A549 (cell line): ENCODE results near the gene IPO13. TPM values are rescaled to one million over a fixed set of nuclear protein-coding genes. Genes with fewer than 3 reads are reported as not detected.

ENCODE experiments used
- ATAC-seq, 2 experiments: fragments of 200-7000 bp in 1 of 2; fragments of >200 bp in 1 of 2; cut with Nextera tagmentation in 1 of 2; cut with Tn5 transposase in 1 of 2; 3 replicates each; pipeline versions ENCODE4 v1.8.0 to v1.9.1; 2018 to 2020; ENCODE audit warnings: mild to moderate bottlenecking in 1 of 2, moderate library complexity in 1 of 2
- CTCF ChIA-PET: fragments of 300-600 bp; sonication (Branson Sonifier 250); formaldehyde crosslinking; extraction: SDS; loops from one replicate; lab custom pipeline; 2021; ENCODE audit warnings: antibody characterized with exemption, inconsistent platforms; lab: Yijun Ruan, JAX
- POLR2A ChIA-PET: fragments of 350-600 bp; formaldehyde crosslinking; extraction: SDS; loops from one replicate; lab custom pipeline; 2021; ENCODE audit warnings: antibody characterized with exemption, inconsistent platforms; lab: Yijun Ruan, JAX
- DNase-seq, 2 experiments: peaks; one replicate each; pipeline versions ENCODE4 v3.0.0 to v3.0.0-alpha.2; 2011 to 2016; ENCODE audit warnings: low read depth in 1 of 2, low spot score in 1 of 2
- FAIRE-seq: peaks from 2 replicates; lab custom pipeline; 2011; peaks lifted over from hg19 to GRCh38; lab: Jason Lieb, UNC
- H3K27ac ChIP-seq, 2 experiments: fragments of >200 bp; sonication (Bioruptor Twin); formaldehyde crosslinking; 3 replicates each; pipeline ENCODE4 v1.5.1; 2016 to 2017
- H3K4me1 ChIP-seq: fragments of >200 bp; sonication (Bioruptor Twin); formaldehyde crosslinking; 3 replicates; pipeline ENCODE4 v1.6.1; 2016
- H3K4me2 ChIP-seq: fragments of >200 bp; sonication (Bioruptor Twin); formaldehyde crosslinking; 3 replicates; pipeline ENCODE4 v1.6.1; 2016
- H3K4me3 ChIP-seq: fragments of >200 bp; sonication (Bioruptor Twin); formaldehyde crosslinking; 3 replicates; pipeline ENCODE4 v1.5.1; 2016
- H3K9me3 ChIP-seq: fragments of >200 bp; sonication (Bioruptor Twin); formaldehyde crosslinking; 3 replicates; pipeline ENCODE4 v1.6.1; 2016
- BHLHE40 ChIP-seq: IDR thresholded peaks from 2 replicates; pipeline ENCODE4 v1.6.1; 2012; ENCODE audit warnings: low read depth, low read length, inconsistent platforms
- CEBPB ChIP-seq, 2 experiments: fragments of >200 bp in 1 of 2; sonication (Bioruptor Twin) in 1 of 2; formaldehyde crosslinking in 1 of 2; IDR thresholded peaks; 2 replicates each; pipeline ENCODE4 v1.6.1; 2012 to 2016
- CHD2 ChIP-seq: fragments of 150-350 bp; IDR thresholded peaks from 2 replicates; pipeline ENCODE4 v1.6.1; 2014; ENCODE audit warnings: low read length; ENCODE audit not compliant: partially characterized antibody
- CHD4 ChIP-seq: fragments of 200-600 bp; sonication (generic); IDR thresholded peaks from 2 replicates; pipeline ENCODE4 v1.6.1; 2016; ENCODE audit warnings: antibody characterized with exemption, mild to moderate bottlenecking, borderline replicate concordance
- EHF ChIP-seq: fragments of 250-450 bp; sonication (Bioruptor Pico); IDR thresholded peaks from 2 replicates; pipeline ENCODE4 v1.5.0; 2020; ENCODE audit warnings: mild to moderate bottlenecking
- EHMT2 ChIP-seq: fragments of 200-600 bp; sonication (generic); IDR thresholded peaks from 2 replicates; pipeline ENCODE4 v1.6.1; 2016; ENCODE audit warnings: antibody characterized with exemption, low read depth, mild to moderate bottlenecking, moderate library complexity
- EP300 ChIP-seq, 2 experiments: fragments of >200 bp; sonication (Bioruptor Twin); formaldehyde crosslinking; IDR thresholded peaks; 2 replicates in 1 of 2; 3 replicates in 1 of 2; pipeline ENCODE4 v1.6.1; 2016 to 2017
- ESRRA ChIP-seq: fragments of 150-350 bp; IDR thresholded peaks from 2 replicates; pipeline ENCODE4 v1.6.1; 2014; ENCODE audit warnings: mild to moderate bottlenecking, low read length, borderline replicate concordance
- FOSB ChIP-seq: fragments of 250-450 bp; sonication (Bioruptor Pico); IDR thresholded peaks from 2 replicates; pipeline ENCODE4 v1.5.0; 2020; ENCODE audit warnings: mild to moderate bottlenecking, moderate library complexity
- FOXS1 ChIP-seq: fragments of 250-450 bp; sonication (Bioruptor Pico); IDR thresholded peaks from 2 replicates; pipeline ENCODE4 v1.5.0; 2020; ENCODE audit warnings: mild to moderate bottlenecking, moderate library complexity
- HOXA7 ChIP-seq: fragments of 250-450 bp; sonication (Bioruptor Pico); IDR thresholded peaks from 2 replicates; pipeline ENCODE4 v1.5.0; 2020; ENCODE audit warnings: mild to moderate bottlenecking, moderate library complexity
- JUNB ChIP-seq: fragments of >200 bp; sonication (Bioruptor Twin); formaldehyde crosslinking; IDR thresholded peaks from 2 replicates; pipeline ENCODE4 v1.6.1; 2016
- KDM5A ChIP-seq: fragments of 200-600 bp; sonication (generic); IDR thresholded peaks from 2 replicates; pipeline ENCODE4 v1.6.1; 2016; ENCODE audit warnings: antibody characterized with exemption, mild to moderate bottlenecking
- MAFK ChIP-seq: fragments of 450-650 bp; IDR thresholded peaks from 2 replicates; pipeline ENCODE4 v1.6.1; 2014; ENCODE audit not compliant: partially characterized antibody
- MAZ ChIP-seq: fragments of 150-350 bp; IDR thresholded peaks from 2 replicates; pipeline ENCODE4 v1.6.1; 2014; ENCODE audit warnings: antibody characterized with exemption, low read depth, low read length, borderline replicate concordance
- NFE2L2 ChIP-seq: fragments of 150-350 bp; conservative IDR thresholded peaks from 2 replicates; pipeline ENCODE4 v1.6.1; 2014; ENCODE audit warnings: low read length
- NR3C1 ChIP-seq: fragments of >200 bp; sonication (Bioruptor Twin); formaldehyde crosslinking; IDR thresholded peaks from 3 replicates; pipeline ENCODE4 v1.6.1; 2017
- PHF8 ChIP-seq: fragments of 200-600 bp; sonication (generic); IDR thresholded peaks from 2 replicates; pipeline ENCODE4 v1.6.1; 2016; ENCODE audit warnings: low read depth, mild to moderate bottlenecking, antibody characterized with exemption, moderate library complexity, borderline replicate concordance
- RAD21 ChIP-seq, 2 experiments: fragments of >200 bp in 1 of 2; sonication (Bioruptor Twin) in 1 of 2; formaldehyde crosslinking in 1 of 2; IDR thresholded peaks in 1 of 2; conservative IDR thresholded peaks in 1 of 2; 2 replicates in 1 of 2; 3 replicates in 1 of 2; pipeline ENCODE4 v1.6.1; 2012 to 2018; ENCODE audit warnings: inconsistent platforms in 1 of 2
- RARB ChIP-seq: fragments of 250-450 bp; sonication (Bioruptor Pico); IDR thresholded peaks from 2 replicates; pipeline ENCODE4 v1.8.0; 2021; ENCODE audit warnings: mild to moderate bottlenecking, moderate library complexity
- SMC3 ChIP-seq: fragments of >200 bp; sonication (Bioruptor Twin); formaldehyde crosslinking; IDR thresholded peaks from 3 replicates; pipeline ENCODE4 v1.6.1; 2018; ENCODE audit warnings: inconsistent platforms
- SREBF2 ChIP-seq: fragments of 450-650 bp; IDR thresholded peaks from 2 replicates; pipeline ENCODE4 v1.6.1; 2014; ENCODE audit warnings: mild to moderate bottlenecking, moderate library complexity
- TFCP2L1 ChIP-seq: fragments of 250-450 bp; sonication (Bioruptor Pico); IDR thresholded peaks from 2 replicates; pipeline ENCODE4 v1.5.0; 2021; ENCODE audit warnings: mild to moderate bottlenecking
- TP53 ChIP-seq: fragments of 250-450 bp; sonication (Bioruptor Pico); IDR thresholded peaks from 2 replicates; pipeline ENCODE4 v1.5.0; 2021; ENCODE audit warnings: mild to moderate bottlenecking, moderate library complexity
- ZC3H11A ChIP-seq: fragments of 450-650 bp; IDR thresholded peaks from 2 replicates; pipeline ENCODE4 v1.6.1; 2014; ENCODE audit warnings: antibody characterized with exemption, mild to moderate bottlenecking
- ZNF302 ChIP-seq: fragments of 250-450 bp; sonication (Bioruptor Pico); IDR thresholded peaks from 2 replicates; pipeline ENCODE4 v1.9.0; 2021; ENCODE audit warnings: inconsistent platforms, mild to moderate bottlenecking, moderate library complexity
- WGBS: methylation state at CpG from one replicate; pipeline ENCODE4 v1.1.6; 2017; ENCODE audit errors: missing lambda C conversion rate; 5-methylcytosine and 5-hydroxymethylcytosine counted together
- polyA plus RNA-seq, 4 experiments: library from polyadenylated mRNA; depleted of rRNA in 3 of 4; stranded (reverse); fragments of >200 nt; fragmentation: RNase III in 1 of 4; extraction: RNeasy Plus Mini Kit Qiagen cat#74134 plus additional on column Dnase treatment in 1 of 4; gene quantifications; 2 replicates in 3 of 4; 3 replicates in 1 of 4; pipeline ENCODE4 v1.2.3, GENCODE V29; 2011 to 2017
- TF ChIP-seq, protein P1 (sequence below): fragments of 450-650 bp; IDR thresholded peaks from 2 replicates; pipeline ENCODE4 v1.6.1; 2014; ENCODE audit warnings: antibody characterized with exemption
- TF ChIP-seq, protein P2 (sequence below): fragments of 150-350 bp; IDR thresholded peaks from 2 replicates; pipeline ENCODE4 v1.6.1; 2014; ENCODE audit warnings: low read depth, mild to moderate bottlenecking, low read length
- TF ChIP-seq, protein P3 (sequence below): IDR thresholded peaks from 2 replicates; pipeline ENCODE4 v1.6.1; 2012

Gene IPO13
- polyA plus RNA-seq, 2 of the 4 experiments (the other 2 are of a cell fraction), result 8.1 to 15.8 TPM

DNA sequence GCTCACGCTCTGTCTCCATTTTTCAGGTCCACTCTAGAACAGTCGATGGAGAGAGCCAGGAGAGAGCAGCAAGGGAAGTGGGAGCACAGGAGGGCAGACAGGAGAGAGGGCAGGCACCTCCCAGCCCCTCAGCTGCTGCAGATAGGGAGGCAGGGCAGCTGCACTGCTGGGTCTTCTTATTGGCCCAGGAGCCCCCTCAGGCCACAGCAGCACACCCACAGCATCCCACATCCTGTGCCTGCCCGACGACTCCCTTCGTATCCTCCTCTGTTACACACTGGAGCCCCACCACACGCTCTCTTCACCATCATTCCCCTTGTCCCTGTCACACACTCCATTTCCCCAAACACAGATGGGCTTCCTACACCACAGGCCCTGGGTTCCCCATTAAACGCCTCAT is 26.8 kb upstream of the IPO13 start:
- no peak overlapping the region for H3K4me3 ChIP-seq
- H3K4me1 ChIP-seq, result peaks cover 18% of the 10 kb centered on the region
- no peak; a peak in 1 of 6 replicates for ATAC-seq
- CTCF ChIA-PET, result interaction anchor here (0.7 to 2.1 kb wide), 2 partner anchors 15 to 156 kb away, joined by 3 to 10 read pairs; partner anchors contain the start of gene ARTN
- DNase-seq, result no peak
- 91% methylated on average over 7 of the region's 7 CpGs for WGBS
- H3K9me3 ChIP-seq, result no peaks in the 10 kb centered on the region
- no peak overlapping the region for H3K4me2 ChIP-seq
- no peak overlapping the region for H3K27ac ChIP-seq
- TF ChIP-seq BHLHE40 (no peak), SMC3 (no peak), ESRRA (no peak), NFE2L2 (no peak), FOXS1 (CRISPR knock-in tag) (no peak), ZC3H11A (no peak), MAZ (no peak), JUNB (no peak), RARB (CRISPR knock-in tag) (no peak), EHMT2 (no peak), PHF8 (no peak), CHD2 (no peak), KDM5A (no peak), EP300 (IDR thresholded peaks at IDR 0.05) (no peak), EHF (CRISPR knock-in tag) (no peak), CEBPB (IDR thresholded peaks at IDR 0.05) (no peak)
- TF ChIP-seq, protein P1, sequence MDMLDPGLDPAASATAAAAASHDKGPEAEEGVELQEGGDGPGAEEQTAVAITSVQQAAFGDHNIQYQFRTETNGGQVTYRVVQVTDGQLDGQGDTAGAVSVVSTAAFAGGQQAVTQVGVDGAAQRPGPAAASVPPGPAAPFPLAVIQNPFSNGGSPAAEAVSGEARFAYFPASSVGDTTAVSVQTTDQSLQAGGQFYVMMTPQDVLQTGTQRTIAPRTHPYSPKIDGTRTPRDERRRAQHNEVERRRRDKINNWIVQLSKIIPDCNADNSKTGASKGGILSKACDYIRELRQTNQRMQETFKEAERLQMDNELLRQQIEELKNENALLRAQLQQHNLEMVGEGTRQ, result no peak
- TF ChIP-seq, protein P2, sequence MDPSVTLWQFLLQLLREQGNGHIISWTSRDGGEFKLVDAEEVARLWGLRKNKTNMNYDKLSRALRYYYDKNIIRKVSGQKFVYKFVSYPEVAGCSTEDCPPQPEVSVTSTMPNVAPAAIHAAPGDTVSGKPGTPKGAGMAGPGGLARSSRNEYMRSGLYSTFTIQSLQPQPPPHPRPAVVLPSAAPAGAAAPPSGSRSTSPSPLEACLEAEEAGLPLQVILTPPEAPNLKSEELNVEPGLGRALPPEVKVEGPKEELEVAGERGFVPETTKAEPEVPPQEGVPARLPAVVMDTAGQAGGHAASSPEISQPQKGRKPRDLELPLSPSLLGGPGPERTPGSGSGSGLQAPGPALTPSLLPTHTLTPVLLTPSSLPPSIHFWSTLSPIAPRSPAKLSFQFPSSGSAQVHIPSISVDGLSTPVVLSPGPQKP, result no peak
- POLR2A ChIA-PET, result no interaction called here
- no peak for FAIRE-seq

DNA sequence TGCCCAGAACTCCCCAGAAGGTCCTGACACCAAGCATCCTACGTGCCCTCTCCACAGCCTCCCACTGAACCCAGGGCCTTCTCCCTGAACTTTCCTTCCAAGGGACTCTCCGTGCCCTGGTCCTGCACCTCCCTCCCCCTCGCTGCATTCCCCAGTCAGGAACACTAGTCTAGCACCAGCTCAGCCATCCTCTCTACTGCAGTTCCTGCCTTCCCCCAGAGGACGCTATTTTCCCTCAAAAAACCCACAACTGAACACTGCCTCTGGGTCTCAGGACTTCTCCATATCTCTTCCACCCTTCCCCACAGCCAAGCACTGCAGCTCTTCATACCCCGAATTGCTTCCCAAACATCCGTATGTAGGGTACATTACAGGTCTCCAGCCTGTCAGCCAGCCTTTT is 25.7 kb upstream of the IPO13 start:
- DNase-seq, result no peak
- CTCF ChIA-PET, result interaction anchor here (0.7 to 2.1 kb wide), 3 partner anchors 13 to 157 kb away, joined by 4 to 10 read pairs (median 8); partner anchors contain the start of gene ARTN
- ATAC-seq, result peak in 1 of 2 experiments; percentile 17; a peak in 1 of 6 replicates

DNA sequence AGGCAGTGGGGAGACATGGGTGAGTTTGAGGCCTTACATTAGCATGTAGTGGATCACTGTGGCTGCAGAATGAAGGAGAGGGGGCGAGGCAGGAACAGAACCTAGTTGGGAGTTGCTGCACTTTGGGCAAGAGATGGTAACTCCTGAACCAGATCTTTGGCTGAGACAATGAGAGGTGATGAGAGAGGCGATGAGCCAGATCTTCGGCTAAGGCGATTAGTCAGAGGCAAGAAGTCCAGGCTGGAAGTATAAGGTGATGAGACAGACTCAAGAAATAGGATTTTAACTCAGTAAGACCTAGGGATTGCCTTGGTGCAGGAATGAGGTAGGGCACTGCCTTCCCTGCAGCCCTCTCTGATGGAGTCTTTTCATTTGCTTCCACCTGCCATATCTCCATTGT is 22.2 kb upstream of the IPO13 start:
- ATAC-seq (no peak), DNase-seq (no peak), FAIRE-seq (no peak)
- POLR2A ChIA-PET, result no interaction called here
- no peak overlapping the region for H3K4me2 ChIP-seq
- H3K4me1 ChIP-seq, result peaks cover 22% of the 10 kb centered on the region
- CTCF ChIA-PET, result interaction anchor here (1.3 to 3.5 kb wide), 2 partner anchors 10 to 161 kb away, joined by 5 to 24 read pairs; no protein-coding TSS in a partner anchor
- H3K4me3 ChIP-seq, result no peak overlapping the region
- 67% methylated on average over 4 of the region's 4 CpGs for WGBS
- H3K9me3 ChIP-seq, result no peaks in the 10 kb centered on the region
- TF ChIP-seq SMC3 (no peak), NR3C1 (no peak), FOXS1 (CRISPR knock-in tag) (no peak), TFCP2L1 (no peak), KDM5A (no peak), MAFK (no peak), JUNB (no peak), PHF8 (no peak), RAD21 (conservative IDR thresholded peaks at IDR 0.05 in 1 of 2, IDR thresholded peaks at IDR 0.05 in 1 of 2) (no peak), FOSB (CRISPR knock-in tag) (no peak), CHD2 (no peak), NFE2L2 (no peak), ZNF302 (CRISPR knock-in tag) (no peak)
- TF ChIP-seq, protein P3, sequence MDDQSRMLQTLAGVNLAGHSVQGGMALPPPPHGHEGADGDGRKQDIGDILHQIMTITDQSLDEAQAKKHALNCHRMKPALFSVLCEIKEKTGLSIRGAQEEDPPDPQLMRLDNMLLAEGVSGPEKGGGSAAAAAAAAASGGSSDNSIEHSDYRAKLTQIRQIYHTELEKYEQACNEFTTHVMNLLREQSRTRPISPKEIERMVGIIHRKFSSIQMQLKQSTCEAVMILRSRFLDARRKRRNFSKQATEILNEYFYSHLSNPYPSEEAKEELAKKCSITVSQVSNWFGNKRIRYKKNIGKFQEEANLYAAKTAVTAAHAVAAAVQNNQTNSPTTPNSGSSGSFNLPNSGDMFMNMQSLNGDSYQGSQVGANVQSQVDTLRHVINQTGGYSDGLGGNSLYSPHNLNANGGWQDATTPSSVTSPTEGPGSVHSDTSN, result no peak
- TF ChIP-seq, protein P1, result no peak
- TF ChIP-seq, all 56 proteins: peak for 0
- peak overlapping the region in 1 of 2 experiments; percentile 30; a peak in 2 of 6 replicates for H3K27ac ChIP-seq

More for the DNA sequence above, 25.7 kb upstream of the IPO13 start:
- no peak for TF ChIP-seq HOXA7 (CRISPR knock-in tag)
- TF ChIP-seq CHD4, result no peak
- TF ChIP-seq SREBF2, result no peak
- TF ChIP-seq ZC3H11A, result no peak
- no peak for TF ChIP-seq MAZ
- no peak for TF ChIP-seq EHMT2
- TF ChIP-seq SMC3, result no peak
- TF ChIP-seq TP53, result no peak
- Histone ChIP-seq H3K4me3 (no peak overlapping the region), H3K9me3 (no peaks in the 10 kb centered on the region), H3K27ac (peak overlapping the region; percentile 28 to 76; a peak in 4 of 6 replicates), H3K4me2 (no peak overlapping the region), H3K4me1 (peaks cover 14% of the 10 kb centered on the region)
- FAIRE-seq, result no peak
- 92% methylated on average over 6 of the region's 6 CpGs for WGBS
- POLR2A ChIA-PET, result no interaction called here
